ENCODE results near the gene ERBB4.
"Not testable (repeated sequence)": the region's sequence is repeated elsewhere in the genome, so short reads cannot be mapped to it uniquely, and the experiment has no call there.

ERBB4 gene

GRCh38 chr2:212284166-212284565, 254.4 kb downstream of the ERBB4 start:
- no peak for FAIRE-seq

GRCh38 chr2:212282671-212283261, 255.8 kb downstream of the ERBB4 start:
- no peak for FAIRE-seq

GRCh38 chr2:212276813-212277212, 261.8 kb downstream of the ERBB4 start:
- no peak for FAIRE-seq

GRCh38 chr2:212274215-212274614, 264.4 kb downstream of the ERBB4 start:
- no peak for FAIRE-seq

- FAIRE-seq, result no peak
These were observed 267.0 kb downstream of the ERBB4 start for GRCh38 chr2:212271583-212271982.

GRCh38 chr2:212269005-212269404, 269.6 kb downstream of the ERBB4 start:
- FAIRE-seq, result no peak

- no peak for FAIRE-seq
These were observed 272.3 kb downstream of the ERBB4 start for GRCh38 chr2:212266297-212266696.

GRCh38 chr2:212265777-212266176, 272.8 kb downstream of the ERBB4 start:
- no peak for FAIRE-seq

- FAIRE-seq, result no peak
These were observed 274.4 kb downstream of the ERBB4 start for GRCh38 chr2:212264187-212264586.

- no peak for FAIRE-seq
These were observed 279.4 kb downstream of the ERBB4 start for GRCh38 chr2:212259226-212259625.

DNA sequence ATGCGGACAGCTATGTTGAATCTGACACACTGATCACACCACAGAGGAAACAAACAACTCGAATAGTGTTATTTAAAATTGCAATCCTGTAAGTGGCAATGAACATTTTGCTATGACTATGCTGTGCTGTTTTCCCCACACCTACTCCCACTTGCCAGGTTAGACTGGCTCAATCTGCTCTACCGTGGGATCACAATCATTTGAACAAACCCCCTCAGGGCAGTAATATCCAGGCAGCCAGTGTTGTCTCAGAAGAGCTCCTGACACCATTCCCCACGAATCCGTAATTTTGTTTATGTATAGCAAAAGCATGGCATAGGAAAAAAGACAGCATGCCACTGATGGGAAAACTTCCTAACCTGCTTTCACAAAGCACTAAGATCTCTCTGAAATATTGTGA, 284.3 kb downstream of the ERBB4 start:
- FAIRE-seq, result no peak

DNA sequence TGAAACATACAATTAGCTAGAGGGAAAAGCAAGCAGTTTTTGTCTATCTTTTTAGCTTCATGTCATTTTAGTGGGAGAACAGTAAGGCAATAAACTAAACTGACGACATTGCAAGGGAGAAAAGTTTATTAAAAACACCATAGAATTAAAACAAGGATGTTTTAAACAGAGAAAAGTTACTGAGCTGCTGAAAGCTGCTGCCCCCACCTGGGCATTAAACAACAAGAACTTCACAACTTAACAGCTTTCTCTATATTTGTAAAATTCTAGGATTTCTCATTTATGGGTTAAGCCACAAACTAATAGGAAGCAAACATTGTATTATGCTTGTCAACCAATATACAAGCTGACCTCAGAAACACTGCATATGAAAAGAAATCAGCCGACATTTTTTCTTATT, 289.2 kb downstream of the ERBB4 start:
- FAIRE-seq, result peak; percentile 6

- no peak for FAIRE-seq
These were observed 292.7 kb downstream of the ERBB4 start for GRCh38 chr2:212245880-212246279.

- FAIRE-seq, result no peak
These were observed 295.9 kb downstream of the ERBB4 start for GRCh38 chr2:212242724-212243123.

GRCh38 chr2:212238152-212238551, 300.4 kb downstream of the ERBB4 start:
- not testable (repeated sequence) for FAIRE-seq

- FAIRE-seq, result no peak
These were observed 301.1 kb downstream of the ERBB4 start for GRCh38 chr2:212237350-212238095.

- FAIRE-seq, result no peak
These were observed 309.8 kb downstream of the ERBB4 start for GRCh38 chr2:212228743-212229171.

GRCh38 chr2:212227755-212228154, 310.8 kb downstream of the ERBB4 start:
- FAIRE-seq, result no peak

DNA sequence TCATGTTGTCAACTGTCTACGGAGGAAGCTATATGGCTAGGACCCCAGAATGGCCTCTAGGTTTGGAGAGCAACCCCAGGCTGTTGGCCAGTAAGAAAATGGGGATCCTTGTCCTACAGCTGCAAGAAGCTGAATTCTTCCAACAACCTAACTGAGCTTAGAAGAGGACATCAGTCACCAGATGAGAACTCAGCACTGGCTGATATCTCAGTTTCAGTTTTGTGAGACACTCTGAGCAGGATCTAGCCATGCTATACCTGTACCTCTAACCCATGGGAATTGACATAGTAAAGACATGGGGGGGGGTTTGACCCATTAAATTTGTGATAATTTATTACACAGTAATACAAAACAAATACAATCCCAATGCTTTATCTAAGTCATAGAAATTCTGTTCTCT, 312.5 kb downstream of the ERBB4 start:
- FAIRE-seq, result no peak

- FAIRE-seq, result no peak
These were observed 314.9 kb downstream of the ERBB4 start for GRCh38 chr2:212223696-212224095.

DNA sequence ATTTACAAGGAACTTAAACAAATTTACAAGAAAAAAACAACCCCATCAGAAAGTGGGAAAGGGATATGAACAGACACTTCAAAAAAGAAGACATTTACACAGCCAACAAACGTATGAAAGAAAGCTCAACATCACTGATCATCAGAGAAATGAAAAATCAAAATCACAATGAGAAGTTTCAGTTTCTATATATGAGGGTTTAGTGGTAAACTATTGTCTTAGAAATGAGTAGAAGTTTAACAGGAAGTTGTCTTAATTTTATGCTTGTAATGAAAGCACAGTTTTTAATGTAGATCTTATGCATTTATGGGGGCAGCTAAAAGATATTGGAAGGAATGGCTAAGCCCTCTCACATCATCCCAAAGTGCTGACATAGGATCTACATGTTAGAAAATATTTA, 325.4 kb downstream of the ERBB4 start:
- no peak for FAIRE-seq

GRCh38 chr2:212208467-212208866, 330.1 kb downstream of the ERBB4 start:
- no peak for FAIRE-seq

DNA sequence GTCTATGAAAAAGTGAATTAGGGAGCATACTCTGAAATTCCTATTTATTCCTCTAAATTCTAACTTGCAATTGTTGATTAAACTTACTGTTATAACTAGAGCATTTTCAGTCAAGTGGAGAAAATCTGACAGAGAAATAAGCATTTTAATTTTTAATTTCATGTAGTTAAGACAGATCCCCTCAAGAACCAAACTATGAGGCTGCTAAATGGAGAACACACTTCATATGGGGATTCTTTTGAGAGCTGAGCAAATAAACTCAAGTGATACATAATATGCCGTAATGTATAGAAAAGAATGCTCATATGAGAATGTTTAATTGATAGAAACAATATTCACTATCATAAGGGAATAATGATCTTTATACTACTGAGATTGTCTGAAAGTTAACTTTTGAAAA, 340.8 kb downstream of the ERBB4 start:
- FAIRE-seq, result no peak

DNA sequence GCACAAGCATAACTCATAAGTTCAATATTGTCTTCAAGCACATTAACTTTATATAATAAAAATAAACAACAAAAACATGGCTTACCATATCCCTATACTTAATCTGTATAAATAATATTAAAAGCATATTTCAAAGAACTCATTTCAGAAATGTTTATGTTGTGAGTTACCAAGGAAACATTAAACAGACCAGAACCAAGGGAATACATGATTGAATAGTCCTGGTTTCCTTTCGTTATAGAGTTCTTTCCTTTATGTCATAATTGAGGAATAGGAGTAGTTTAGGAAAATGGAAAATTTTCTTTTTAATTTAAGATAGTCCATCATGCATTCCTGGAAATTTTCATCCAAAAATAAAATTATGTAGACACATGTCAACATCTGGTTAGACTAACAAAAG, 343.0 kb downstream of the ERBB4 start:
- FAIRE-seq, result no peak

DNA sequence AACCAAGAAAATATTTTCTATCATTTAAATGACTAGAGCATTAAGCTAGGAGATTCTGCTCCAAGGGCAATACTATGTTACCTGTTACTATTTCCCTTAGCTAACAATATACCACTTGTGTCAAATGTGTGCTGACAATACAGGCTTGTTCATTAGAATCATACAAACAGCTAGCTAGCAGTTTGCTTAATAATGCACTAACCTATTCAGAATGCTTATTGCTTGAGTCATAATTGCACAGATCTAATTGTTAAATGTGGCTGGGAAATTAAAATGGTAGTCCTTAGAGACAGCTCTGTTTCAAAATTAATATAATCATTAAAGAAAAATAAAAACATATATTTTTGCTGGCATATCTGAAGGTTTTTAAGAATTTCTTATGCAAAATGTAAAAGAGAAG, 344.2 kb downstream of the ERBB4 start:
- FAIRE-seq, result no peak
